Measurements from ENCODE around the gene ELMO3. TPM values are rescaled to one million over a fixed set of nuclear protein-coding genes. Genes with fewer than 3 reads are reported as not detected.

Gene ELMO3
- total RNA-seq, 4 donors from 2014 or later = 0.51 to 1.5 (median 0.93) TPM

DNA sequence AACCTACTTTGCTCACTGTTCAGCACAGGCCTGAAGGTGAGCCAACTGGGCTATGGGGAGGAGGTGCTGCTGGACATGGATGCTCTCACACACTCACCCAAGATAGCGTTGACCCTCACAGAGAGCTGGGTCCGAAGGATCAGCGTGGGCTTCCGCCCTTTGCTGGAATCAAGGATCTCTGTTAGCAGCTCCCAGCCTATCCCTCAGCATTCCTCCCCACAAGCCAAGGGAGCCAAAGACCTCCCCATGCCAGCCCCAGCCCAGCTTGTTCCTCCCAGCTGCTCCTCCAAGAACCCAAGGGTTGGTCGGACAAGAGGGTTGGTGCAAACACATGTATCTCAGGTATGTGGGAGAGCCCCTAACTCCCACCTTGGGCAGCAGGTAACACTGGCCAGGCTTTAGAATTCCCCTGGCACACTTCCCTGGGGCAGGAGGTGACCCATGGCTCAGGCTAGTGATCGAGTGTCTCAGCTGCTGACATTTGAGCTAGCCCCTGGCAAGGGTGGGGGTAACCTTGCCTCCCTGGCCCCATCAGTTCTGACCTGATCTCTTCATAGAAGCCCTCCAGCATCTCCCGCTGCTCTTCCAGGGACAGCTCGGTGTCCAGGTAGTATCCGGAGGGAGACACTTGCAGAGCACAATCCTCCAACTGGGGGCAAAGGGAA lies 40.0 kb downstream of the ELMO3 start:
- TF ChIP-seq, protein P1, sequence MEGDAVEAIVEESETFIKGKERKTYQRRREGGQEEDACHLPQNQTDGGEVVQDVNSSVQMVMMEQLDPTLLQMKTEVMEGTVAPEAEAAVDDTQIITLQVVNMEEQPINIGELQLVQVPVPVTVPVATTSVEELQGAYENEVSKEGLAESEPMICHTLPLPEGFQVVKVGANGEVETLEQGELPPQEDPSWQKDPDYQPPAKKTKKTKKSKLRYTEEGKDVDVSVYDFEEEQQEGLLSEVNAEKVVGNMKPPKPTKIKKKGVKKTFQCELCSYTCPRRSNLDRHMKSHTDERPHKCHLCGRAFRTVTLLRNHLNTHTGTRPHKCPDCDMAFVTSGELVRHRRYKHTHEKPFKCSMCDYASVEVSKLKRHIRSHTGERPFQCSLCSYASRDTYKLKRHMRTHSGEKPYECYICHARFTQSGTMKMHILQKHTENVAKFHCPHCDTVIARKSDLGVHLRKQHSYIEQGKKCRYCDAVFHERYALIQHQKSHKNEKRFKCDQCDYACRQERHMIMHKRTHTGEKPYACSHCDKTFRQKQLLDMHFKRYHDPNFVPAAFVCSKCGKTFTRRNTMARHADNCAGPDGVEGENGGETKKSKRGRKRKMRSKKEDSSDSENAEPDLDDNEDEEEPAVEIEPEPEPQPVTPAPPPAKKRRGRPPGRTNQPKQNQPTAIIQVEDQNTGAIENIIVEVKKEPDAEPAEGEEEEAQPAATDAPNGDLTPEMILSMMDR (IDR thresholded peaks at IDR 0.05; ENCODE audit: low read depth) = no peak

DNA sequence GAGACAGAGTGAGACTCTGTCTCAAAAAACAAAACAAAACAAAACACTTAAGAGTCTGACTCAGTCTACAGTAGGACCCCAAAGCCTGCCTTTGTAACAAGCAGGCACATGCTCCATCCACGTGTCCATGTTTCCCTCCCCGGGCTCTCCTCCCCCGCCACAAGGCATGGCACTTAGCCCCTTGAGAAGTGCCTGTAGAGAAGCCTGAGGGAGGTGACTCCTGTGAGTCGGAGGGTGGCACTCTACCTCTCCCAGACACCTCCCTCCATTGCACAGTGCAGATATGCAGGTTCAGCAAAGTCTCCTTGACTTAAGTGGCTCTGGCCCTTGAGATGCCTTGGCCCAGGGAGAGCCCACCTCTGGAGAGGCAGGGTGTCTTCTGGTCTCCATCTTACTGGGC lies 41.6 kb downstream of the ELMO3 start:
- TF ChIP-seq, protein P1 (IDR thresholded peaks at IDR 0.05; ENCODE audit: low read depth) = no peak

DNA sequence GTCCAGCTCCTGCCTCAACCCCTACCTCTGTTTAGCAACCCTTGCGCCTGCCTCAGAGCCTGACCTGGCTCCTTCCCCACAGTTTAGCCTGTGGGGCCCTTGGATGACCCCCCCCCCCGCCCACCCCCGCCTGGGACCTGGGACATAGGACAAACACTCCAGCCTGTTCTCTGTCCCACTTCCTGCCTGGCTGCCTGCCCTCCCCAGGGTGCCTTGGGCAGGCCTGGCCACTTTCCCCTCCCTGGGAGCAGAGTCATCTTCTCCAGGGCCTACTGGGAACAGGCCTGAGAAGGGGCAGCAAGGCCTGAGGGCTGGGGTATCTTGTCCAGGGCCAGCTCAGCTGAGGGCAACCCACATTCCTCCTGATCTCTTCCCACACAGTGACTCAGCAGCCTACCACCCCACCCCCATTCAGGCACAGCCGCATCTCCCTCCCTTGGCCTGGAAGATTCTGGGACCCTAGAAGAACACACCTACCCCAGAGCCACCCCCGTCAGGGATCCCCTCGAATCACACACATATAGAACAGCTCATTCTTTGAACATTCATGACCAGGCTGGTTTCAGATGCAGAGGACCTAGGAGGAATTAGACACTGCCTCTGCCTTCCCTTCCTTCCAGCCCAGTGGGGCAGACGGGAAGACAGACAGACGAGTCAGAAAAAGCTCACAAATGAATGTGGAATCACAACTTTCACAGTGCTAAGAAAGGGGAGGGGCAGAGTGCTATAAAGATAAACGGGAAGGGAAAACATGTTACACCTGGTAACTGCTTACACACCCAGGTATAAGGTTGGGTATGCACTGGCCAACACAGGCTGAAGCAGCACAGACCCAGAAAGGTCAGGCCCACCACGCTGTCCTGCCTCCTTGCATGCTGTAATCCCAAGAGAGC lies 42.3 kb downstream of the ELMO3 start:
- TF ChIP-seq, protein P1 (IDR thresholded peaks at IDR 0.05; ENCODE audit: low read depth) = no peak

DNA sequence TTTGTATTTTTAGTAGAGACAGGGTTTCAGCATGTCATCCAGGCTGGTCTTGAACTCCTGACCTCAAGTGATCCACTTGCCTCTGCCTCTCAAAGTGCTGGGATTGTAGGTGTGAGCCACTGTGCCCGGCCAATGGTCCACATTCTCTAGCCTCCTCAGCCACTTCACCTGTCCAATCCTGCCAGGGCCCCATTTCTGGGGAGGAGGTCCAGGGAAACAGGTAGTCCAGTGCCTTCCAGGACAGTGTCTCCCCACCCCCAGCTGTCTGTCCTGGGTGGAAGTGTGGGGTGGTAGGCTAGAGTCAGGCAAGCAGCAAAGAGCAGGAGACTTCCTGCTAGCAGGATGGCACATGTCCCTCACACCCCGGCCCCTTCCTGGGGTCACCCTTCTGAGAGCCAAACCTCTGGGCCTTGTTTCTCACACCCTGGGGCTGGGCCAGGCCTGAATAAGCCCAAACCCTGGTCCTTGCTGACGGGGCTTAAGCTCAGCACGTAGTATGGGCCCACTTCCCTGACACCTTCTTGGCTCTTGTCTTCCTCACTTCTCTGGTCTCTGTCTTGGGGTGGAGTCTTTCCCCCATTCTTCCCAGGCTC lies 43.3 kb downstream of the ELMO3 start:
- TF ChIP-seq, protein P1 (IDR thresholded peaks at IDR 0.05; ENCODE audit: low read depth) = no peak

DNA sequence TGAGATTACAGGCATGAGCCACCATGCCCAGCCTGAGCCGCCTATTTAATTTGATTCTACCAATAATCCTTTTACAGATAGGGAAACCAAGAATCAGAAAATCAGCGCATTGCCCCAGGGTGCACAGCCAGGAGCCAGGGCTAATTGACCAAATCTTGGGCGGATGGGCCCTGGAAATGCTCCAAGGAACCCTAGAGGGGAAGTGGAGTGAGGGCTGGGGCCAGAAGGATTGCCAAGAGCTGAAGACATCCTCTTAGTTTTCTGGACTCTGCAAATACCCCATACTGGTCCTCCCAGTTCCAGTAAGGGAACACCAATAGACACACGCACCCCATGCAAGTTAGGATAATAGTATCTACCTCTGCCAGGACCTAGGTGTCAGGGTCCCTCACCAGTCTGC lies 44.5 kb downstream of the ELMO3 start:
- TF ChIP-seq, protein P1 (IDR thresholded peaks at IDR 0.05; ENCODE audit: low read depth) = no peak

DNA sequence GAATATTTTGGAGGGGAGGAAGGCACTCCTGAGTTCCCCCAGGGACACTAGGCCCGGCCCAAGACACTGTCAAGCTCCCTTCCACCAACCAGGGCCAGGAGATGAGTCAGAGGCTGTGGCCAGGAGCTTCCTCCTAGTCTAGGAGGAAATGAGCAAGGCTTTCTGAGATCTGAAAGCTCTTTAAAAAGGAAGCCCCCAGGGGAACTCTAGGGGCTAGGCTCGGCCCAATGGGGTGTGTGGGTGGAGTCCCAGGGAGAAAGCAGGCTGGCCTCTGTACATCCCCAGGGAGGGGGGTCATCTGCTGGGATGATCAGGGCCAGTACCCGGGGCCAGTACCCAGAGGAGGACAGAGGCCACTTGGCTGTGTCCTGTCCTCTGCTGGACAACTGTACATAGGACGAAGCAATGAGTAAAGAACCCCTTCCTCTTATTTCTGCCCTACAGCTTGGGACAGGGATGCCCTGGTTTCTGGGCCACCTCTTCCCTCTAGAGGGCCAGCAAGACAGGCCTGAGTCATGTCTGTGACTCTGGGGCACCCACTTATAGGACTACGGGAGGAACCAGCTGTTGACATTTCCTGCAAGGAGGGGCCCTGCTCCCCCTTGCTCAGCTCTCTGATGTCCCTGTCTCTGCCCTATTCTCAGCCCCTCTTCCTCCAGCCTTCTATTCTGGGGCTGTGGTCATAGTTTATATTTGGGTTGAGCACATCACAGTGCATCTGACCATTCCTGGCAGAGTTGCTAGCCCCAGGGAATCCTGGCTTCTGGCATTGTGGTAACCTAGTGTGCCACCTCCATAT lies 45.7 kb downstream of the ELMO3 start:
- TF ChIP-seq, protein P1 (IDR thresholded peaks at IDR 0.05; ENCODE audit: low read depth) = no peak

Measured in subcutaneous adipose tissue (tissue), 4 donors.